KOPT-K1 (cell line): Measurements from ENCODE around the gene PIEZO2.

Experiments used
- H3K27ac ChIP-seq: fragments of 200-600 bp; sonication (generic); 2 replicates; pipeline ENCODE4 v1.5.1; 2016; ENCODE audit warnings: antibody characterized with exemption, mild to moderate bottlenecking, low read depth, low read length; ENCODE audit not compliant: poor library complexity, severe bottlenecking
- H3K36me3 ChIP-seq: fragments of 200-600 bp; sonication (generic); 2 replicates; pipeline ENCODE4 v1.5.1; 2017; ENCODE audit warnings: antibody characterized with exemption, mild to moderate bottlenecking, low read length, moderate library complexity; ENCODE audit not compliant: insufficient read depth
- H3K9me3 ChIP-seq: fragments of 200-600 bp; sonication (generic); 2 replicates; pipeline ENCODE4 v1.5.1; 2017; ENCODE audit warnings: antibody characterized with exemption, low read length, mild to moderate bottlenecking; ENCODE audit not compliant: insufficient read depth, poor library complexity, severe bottlenecking

Gene PIEZO2

GRCh38 chr18:10784596-10785202 lies 364.7 kb downstream of the PIEZO2 start:
- H3K9me3 ChIP-seq = no peaks in the 10 kb centered on the region
- H3K27ac ChIP-seq = no peak overlapping the region
- no peaks in the 10 kb centered on the region for H3K36me3 ChIP-seq

GRCh38 chr18:10783941-10784340 lies 365.4 kb downstream of the PIEZO2 start:
- Histone ChIP-seq H3K9me3 (no peaks in the 10 kb centered on the region), H3K36me3 (no peaks in the 10 kb centered on the region), H3K27ac (no peak overlapping the region)

- peaks cover 7% of the 10 kb centered on the region for H3K9me3 ChIP-seq
- no peak overlapping the region for H3K27ac ChIP-seq
- no peaks in the 10 kb centered on the region for H3K36me3 ChIP-seq
Observed at GRCh38 chr18:10776493-10776892, 372.9 kb downstream of the PIEZO2 start.

- no peaks in the 10 kb centered on the region for H3K36me3 ChIP-seq
- peaks cover 7% of the 10 kb centered on the region for H3K9me3 ChIP-seq
- no peak overlapping the region for H3K27ac ChIP-seq
Observed at GRCh38 chr18:10775026-10775425, 374.3 kb downstream of the PIEZO2 start.

- Histone ChIP-seq H3K9me3 (peaks cover 7% of the 10 kb centered on the region), H3K27ac (no peak overlapping the region), H3K36me3 (no peaks in the 10 kb centered on the region)
Observed at GRCh38 chr18:10771053-10771709, 378.2 kb downstream of the PIEZO2 start.

- no peak overlapping the region for H3K27ac ChIP-seq
- no peaks in the 10 kb centered on the region for H3K36me3 ChIP-seq
- H3K9me3 ChIP-seq = peaks cover 7% of the 10 kb centered on the region
Observed at GRCh38 chr18:10770264-10770663, 379.1 kb downstream of the PIEZO2 start.

GRCh38 chr18:10768221-10768620 lies 381.1 kb downstream of the PIEZO2 start:
- peaks cover 7% of the 10 kb centered on the region for H3K9me3 ChIP-seq
- H3K36me3 ChIP-seq = no peaks in the 10 kb centered on the region
- no peak overlapping the region for H3K27ac ChIP-seq

GRCh38 chr18:10767658-10768057 lies 381.7 kb downstream of the PIEZO2 start:
- Histone ChIP-seq H3K36me3 (no peaks in the 10 kb centered on the region), H3K27ac (no peak overlapping the region), H3K9me3 (peaks cover 7% of the 10 kb centered on the region)

- Histone ChIP-seq H3K27ac (no peak overlapping the region), H3K9me3 (no peaks in the 10 kb centered on the region), H3K36me3 (no peaks in the 10 kb centered on the region)
Observed at GRCh38 chr18:10760986-10761385, 388.4 kb downstream of the PIEZO2 start.

GRCh38 chr18:10759241-10759640 lies 390.1 kb downstream of the PIEZO2 start:
- Histone ChIP-seq H3K9me3 (no peaks in the 10 kb centered on the region), H3K27ac (no peak overlapping the region), H3K36me3 (no peaks in the 10 kb centered on the region)

GRCh38 chr18:10757946-10758345 lies 391.4 kb downstream of the PIEZO2 start:
- Histone ChIP-seq H3K36me3 (no peaks in the 10 kb centered on the region), H3K9me3 (no peaks in the 10 kb centered on the region), H3K27ac (no peak overlapping the region)

- Histone ChIP-seq H3K36me3 (no peaks in the 10 kb centered on the region), H3K27ac (no peak overlapping the region), H3K9me3 (no peaks in the 10 kb centered on the region)
Observed at GRCh38 chr18:10757349-10757748, 392.0 kb downstream of the PIEZO2 start.

- H3K9me3 ChIP-seq = no peaks in the 10 kb centered on the region
- no peaks in the 10 kb centered on the region for H3K36me3 ChIP-seq
- no peak overlapping the region for H3K27ac ChIP-seq
Observed at GRCh38 chr18:10755855-10756254, 393.5 kb downstream of the PIEZO2 start.

- Histone ChIP-seq H3K9me3 (no peaks in the 10 kb centered on the region), H3K27ac (no peak overlapping the region)
Observed at GRCh38 chr18:10754128-10754527, 395.2 kb downstream of the PIEZO2 start.

GRCh38 chr18:10752382-10752781 lies 397.0 kb downstream of the PIEZO2 start:
- Histone ChIP-seq H3K9me3 (no peaks in the 10 kb centered on the region), H3K27ac (no peak overlapping the region), H3K36me3 (no peaks in the 10 kb centered on the region)

More at GRCh38 chr18:10754128-10754527, 395.2 kb downstream of the PIEZO2 start:
- no peaks in the 10 kb centered on the region for H3K36me3 ChIP-seq

GRCh38 chr18:10751653-10752052 lies 397.7 kb downstream of the PIEZO2 start:
- Histone ChIP-seq H3K9me3 (no peaks in the 10 kb centered on the region), H3K36me3 (no peaks in the 10 kb centered on the region), H3K27ac (no peak overlapping the region)
